Type B pancreatic cell (in vitro differentiated cells): Measurements from ENCODE around the gene SRPK1. TPM values are rescaled to one million over a fixed set of nuclear protein-coding genes. Genes with fewer than 3 reads are reported as not detected.

Experiments used
- DNase-seq: peaks from one replicate; pipeline ENCODE4 v3.0.0; 2021; ENCODE audit warnings: mixed read lengths; ENCODE audit not compliant: unreplicated experiment; ENCODE audit errors: extremely low spot score
- H3K27ac Mint-ChIP-seq: 2 replicates; pipeline ENCODE4 v1.8.0; 2021; ENCODE audit warnings: mild to moderate bottlenecking, mixed read lengths
- H3K27me3 Mint-ChIP-seq: 2 replicates; pipeline ENCODE4 v1.8.0; 2021; ENCODE audit warnings: mixed read lengths
- H3K36me3 Mint-ChIP-seq: 2 replicates; pipeline ENCODE4 v1.8.0; 2021; ENCODE audit warnings: mixed read lengths
- H3K4me1 Mint-ChIP-seq: one replicate; pipeline ENCODE4 v1.8.0; 2021; ENCODE audit warnings: mixed read lengths; ENCODE audit not compliant: unreplicated experiment
- H3K4me3 Mint-ChIP-seq: 2 replicates; pipeline ENCODE4 v1.8.0; 2021; ENCODE audit warnings: mild to moderate bottlenecking, mixed read lengths
- H3K9me3 Mint-ChIP-seq: 2 replicates; pipeline ENCODE4 v1.8.0; 2021; ENCODE audit warnings: mixed read lengths
- CTCF ChIP-seq: fragments of 200-600 bp; sonication (generic); conservative IDR thresholded peaks from 2 replicates; pipeline ENCODE4 v1.5.0; 2021; ENCODE audit warnings: antibody characterized with exemption, mild to moderate bottlenecking
- total RNA-seq: library from RNA; stranded (reverse); gene quantifications from 2 replicates; pipeline ENCODE4 v1.2.1, GENCODE V29; 2021; ENCODE audit warnings: low replicate concordance

Gene SRPK1
- total RNA-seq, 1 donor from 2014 or later = 73.8 TPM

- Mint-ChIP-seq H3K36me3 (no peaks in the 10 kb centered on the region), H3K27me3 (no peaks in the 10 kb centered on the region), H3K9me3 (no peaks in the 10 kb centered on the region), H3K4me1 (no peaks in the 10 kb centered on the region), H3K4me3 (no peak overlapping the region), H3K27ac (no peak overlapping the region)
- TF ChIP-seq CTCF = no peak
- no peak for DNase-seq
Measured at GRCh38 chr6:35824552-35825192, 96.2 kb downstream of the SRPK1 start.

DNA sequence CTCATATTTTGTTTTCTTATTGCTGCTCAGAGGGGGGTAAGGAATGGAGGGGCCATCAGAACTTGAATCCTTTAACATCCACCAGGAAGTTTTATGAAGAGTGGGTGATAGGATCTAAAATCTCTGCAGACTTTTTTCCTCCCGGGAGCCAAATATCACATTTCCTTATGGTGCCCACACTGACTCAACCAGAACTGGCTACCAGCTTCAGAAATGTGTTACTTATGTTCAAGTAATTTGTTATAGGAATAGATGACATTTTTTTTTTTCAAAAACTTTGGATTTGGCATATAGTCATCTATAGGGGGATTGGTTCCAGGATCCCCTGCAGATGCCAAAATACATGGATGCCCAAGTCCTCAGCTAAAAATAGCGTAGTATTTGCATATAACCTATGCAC lies 97.3 kb downstream of the SRPK1 start:
- DNase-seq = no peak
- H3K36me3 Mint-ChIP-seq = no peaks in the 10 kb centered on the region
- no peak for TF ChIP-seq CTCF
- H3K4me3 Mint-ChIP-seq = no peak overlapping the region
- no peaks in the 10 kb centered on the region for H3K27me3 Mint-ChIP-seq
- no peaks in the 10 kb centered on the region for H3K9me3 Mint-ChIP-seq
- H3K4me1 Mint-ChIP-seq = no peaks in the 10 kb centered on the region
- H3K27ac Mint-ChIP-seq = no peak overlapping the region

DNA sequence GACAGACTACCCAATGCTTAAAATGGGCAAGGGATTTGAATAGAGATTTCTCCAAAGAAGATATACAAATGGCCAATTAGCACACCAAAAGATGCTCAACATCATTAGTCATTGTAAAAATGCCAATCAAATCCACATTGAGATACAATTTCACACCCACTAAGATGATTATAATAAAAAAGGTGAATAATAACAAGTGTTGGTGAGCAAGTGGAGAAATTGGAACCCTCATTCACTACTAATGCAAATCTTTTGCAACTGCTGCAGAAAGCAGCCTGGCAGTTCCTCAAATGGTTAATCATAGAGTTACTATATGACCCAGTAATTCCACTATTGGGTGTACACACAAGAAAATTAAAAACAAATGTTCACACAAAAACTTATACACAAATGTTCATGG lies 103.4 kb downstream of the SRPK1 start:
- Mint-ChIP-seq H3K36me3 (no peaks in the 10 kb centered on the region), H3K27me3 (no peaks in the 10 kb centered on the region), H3K9me3 (no peaks in the 10 kb centered on the region), H3K4me1 (no peaks in the 10 kb centered on the region), H3K27ac (no peak overlapping the region), H3K4me3 (no peak overlapping the region)
- no peak for TF ChIP-seq CTCF
- DNase-seq = no peak

GRCh38 chr6:35811699-35811995 lies 109.3 kb downstream of the SRPK1 start:
- H3K9me3 Mint-ChIP-seq = no peaks in the 10 kb centered on the region
- H3K36me3 Mint-ChIP-seq = no peaks in the 10 kb centered on the region

DNA sequence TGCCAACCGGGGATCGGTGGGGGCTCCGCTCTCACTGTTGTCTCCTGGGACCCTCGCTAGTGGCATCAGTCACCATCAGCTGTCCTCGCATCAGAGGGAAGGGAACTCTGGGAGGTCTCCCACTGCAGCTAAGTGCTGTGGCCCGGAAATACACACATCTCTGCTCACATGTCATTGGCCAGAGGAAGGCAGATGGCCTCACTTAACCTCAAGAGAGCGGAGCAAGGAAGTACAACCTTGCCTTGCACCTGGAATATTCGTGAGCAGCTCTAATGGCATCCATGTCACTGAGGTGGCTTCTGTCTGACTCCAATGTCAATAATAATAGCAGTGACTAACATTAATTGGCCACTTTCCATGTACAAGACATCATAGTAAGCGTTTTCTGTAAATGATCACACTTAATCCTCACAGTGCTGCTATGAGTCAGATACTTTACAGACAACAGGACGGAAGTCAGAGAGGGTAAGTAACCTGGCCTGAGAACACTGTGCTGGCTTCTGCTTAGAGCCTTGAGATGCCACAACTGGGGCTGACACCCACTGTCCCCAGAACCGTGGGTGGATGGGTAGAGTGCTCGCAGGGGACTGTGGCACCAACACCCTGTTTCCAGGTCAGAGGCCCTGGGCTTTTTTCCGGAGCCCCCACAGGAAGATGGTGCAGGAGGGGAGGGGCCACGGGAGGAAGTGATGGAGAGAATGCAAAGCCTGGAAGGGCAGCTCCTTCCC lies 109.8 kb downstream of the SRPK1 start:
- no peak overlapping the region for H3K4me3 Mint-ChIP-seq
- H3K9me3 Mint-ChIP-seq = no peaks in the 10 kb centered on the region
- no peaks in the 10 kb centered on the region for H3K36me3 Mint-ChIP-seq
- H3K27ac Mint-ChIP-seq = no peak overlapping the region
- H3K4me1 Mint-ChIP-seq = no peaks in the 10 kb centered on the region
- H3K27me3 Mint-ChIP-seq = peaks cover 6% of the 10 kb centered on the region
- no peak for DNase-seq
- no peak for TF ChIP-seq CTCF

More at GRCh38 chr6:35811699-35811995, 109.3 kb downstream of the SRPK1 start:
- DNase-seq = no peak
- Mint-ChIP-seq H3K27ac (no peak overlapping the region), H3K27me3 (peaks cover under 1% of the 10 kb centered on the region), H3K4me3 (no peak overlapping the region), H3K4me1 (no peaks in the 10 kb centered on the region)
- no peak for TF ChIP-seq CTCF
